Stimulated activated CD4-positive, alpha-beta T cell treated with anti-CD3 and anti-CD28 coated beads, Interleukin-12 subunit alpha, Interleukin-12 subunit beta, amount 100 ng/mL, for 24 hours (primary cell): ENCODE measurements around the gene BRICD5.

ENCODE experiments used
- DNase-seq, 2 experiments: peaks; one replicate each; pipeline ENCODE4 v3.0.0-alpha.2; 2020; ENCODE audit warnings: low read depth in 2 of 2

The BRICD5 gene

DNA sequence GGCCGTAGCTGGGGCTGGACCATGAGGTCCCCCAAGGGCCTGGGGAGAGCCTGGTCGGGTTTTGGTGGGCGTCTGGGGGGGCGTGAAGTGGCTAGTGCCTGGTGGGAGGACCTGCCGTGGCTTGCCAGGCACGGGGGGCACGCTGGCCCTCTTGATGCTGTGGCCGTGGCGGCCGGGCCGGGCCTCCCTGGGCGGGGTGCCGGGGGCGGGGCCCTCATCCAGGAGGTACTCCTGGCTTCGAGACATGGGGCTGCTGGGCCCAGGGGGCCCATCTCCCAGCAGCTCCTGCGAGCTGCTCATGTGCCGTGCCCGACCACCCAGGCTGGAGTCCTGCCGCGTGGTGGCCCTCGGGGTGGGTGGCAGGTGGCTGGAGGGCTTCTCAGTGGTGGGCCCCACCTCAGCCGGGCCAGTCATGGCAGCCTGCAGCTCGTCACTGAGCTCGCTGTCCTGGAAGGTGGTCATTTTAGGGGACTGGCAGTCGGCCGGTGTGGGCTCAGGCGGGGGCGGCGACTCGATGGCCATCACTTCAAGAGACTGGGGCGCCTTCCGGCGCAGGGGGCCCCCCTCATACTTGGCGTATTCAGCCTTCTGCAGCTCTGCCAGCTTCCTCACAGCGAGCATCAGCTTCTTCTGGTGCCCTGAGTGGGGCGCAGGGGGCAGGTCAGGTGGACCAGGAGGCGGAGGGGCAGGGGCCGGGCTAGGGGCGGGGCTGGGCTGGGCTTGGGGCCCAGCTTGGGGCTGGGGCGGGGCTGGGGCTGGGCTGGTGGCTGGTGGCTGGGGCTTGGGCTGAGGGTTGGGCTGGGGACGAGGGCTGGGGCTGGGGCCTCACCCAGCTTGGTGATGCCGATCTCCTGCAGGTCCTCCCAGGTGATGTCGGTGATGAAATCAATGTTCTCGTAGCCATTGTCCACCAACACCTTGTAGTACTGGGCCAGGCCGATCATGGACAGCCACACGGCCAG lies 29.4 kb downstream of the BRICD5 start:
- no peak for DNase-seq

DNA sequence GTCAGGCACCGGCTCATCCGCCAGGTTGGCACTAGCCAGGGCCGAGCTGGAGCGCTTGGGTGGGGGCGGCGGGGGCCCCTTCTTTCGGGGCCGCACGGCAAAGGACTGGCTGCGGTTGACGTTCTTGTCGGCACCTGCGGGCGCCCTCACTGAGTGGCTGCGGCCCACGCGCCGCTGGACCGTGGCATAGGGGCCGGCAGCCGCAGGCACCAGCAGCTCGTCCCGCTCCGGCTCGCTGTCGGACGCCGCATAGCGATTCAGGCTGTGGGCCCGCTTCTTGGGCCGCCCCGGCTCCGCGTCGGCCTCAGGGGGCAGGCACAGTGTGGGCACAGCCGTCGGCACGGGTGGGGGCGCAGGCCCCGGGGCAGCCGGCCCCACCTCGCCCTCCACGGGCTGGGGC lies 30.2 kb downstream of the BRICD5 start:
- DNase-seq: no peak

DNA sequence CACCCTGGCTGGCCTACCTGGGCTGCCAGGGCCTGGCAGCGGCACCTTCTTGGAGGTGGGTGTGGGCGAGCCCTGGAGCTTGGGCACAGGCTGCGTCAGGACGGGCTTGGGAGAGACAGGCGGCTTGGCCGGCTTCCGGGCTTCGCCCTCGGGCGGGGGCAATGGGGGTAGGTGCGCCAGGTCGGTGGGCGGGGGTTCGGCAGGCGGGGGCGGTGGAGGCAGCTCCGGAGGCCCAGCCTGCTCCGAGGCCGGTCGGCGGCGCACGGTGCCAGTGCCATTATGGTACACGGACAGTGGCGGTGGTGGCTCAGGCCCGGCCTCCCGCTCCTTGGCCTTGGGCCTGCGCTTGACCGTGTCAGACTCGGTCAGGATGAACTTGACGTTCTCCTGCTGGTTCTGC lies 31.1 kb downstream of the BRICD5 start:
- no peak for DNase-seq

DNA sequence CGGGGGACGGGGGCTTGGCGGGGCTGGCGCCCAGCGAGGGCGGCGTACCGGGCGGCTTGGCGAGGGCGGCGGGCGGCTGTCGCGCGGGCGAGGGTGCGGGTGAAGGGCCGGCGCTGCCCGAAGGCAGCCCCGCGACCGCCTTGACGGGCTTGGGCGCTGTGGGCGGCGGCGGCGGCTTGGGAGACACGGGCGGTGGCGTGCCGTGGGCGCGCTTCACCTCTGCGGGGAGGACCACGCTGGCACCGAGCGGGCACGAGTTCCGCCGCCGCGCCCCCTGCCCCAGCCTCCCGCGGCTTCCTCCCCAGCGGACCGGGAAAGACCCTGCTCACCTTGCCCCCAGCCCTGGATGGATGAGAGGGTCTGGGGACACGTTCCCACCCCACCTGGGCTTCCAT lies 31.6 kb downstream of the BRICD5 start:
- no peak for DNase-seq

DNA sequence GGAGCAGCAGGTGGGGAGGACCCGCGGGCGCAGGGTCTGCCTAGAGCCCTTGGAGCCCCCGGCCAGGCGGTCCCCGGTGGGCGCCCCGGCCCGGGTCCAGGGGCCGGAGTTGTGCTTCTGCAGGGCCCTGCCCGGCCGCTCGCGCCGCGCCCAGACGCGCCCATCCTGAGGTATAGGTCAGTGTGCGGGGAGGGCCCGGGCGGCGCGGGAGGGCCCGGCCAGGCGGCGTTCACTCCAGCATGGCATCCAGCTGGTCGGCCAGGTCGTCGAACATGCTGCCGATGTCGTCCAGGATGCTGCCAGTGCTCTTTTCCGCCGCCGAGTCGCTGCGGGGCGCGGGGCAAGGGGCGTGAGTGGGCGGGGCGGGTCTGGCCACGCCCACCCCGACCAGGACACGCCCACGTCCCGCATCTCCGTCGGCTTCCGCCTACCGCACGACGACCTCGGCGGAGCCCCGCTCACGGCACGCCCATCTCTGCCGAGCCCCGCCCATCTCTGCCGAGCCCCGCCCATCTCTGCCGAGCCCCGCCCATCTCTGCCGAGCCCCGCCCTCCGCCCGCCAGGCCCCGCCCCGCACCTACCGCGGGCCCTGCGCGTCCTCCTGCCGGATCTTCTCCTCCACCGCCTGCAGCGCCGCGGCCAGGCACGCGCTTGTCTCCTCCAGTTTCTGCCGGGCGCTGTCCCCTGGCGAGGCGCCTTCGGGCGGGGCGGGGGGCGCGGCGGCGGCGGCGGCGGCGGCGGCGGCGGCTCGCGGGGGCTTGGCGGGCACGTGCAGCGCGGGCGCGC lies 32.1 kb downstream of the BRICD5 start:
- DNase-seq: no peak

DNA sequence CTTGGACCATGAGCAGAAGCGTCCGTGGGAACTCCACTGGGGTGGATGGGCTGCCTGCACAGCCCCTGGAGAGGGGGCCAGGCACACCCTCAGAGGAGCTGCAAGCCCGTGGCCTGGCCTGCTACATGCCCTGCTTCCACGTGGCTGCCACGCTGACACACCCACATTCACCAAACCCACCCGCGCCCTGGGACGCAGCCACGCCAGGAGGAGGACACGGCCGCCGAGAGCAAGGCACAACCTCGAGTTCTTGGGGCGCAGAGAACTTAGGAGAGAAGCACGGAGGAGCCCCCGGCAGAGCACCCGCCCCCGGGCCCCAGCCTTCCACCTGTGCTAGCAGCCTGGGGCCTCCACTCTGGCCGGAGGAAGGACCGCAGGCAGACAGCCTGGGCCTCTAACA lies 33.1 kb downstream of the BRICD5 start:
- DNase-seq: no peak

DNA sequence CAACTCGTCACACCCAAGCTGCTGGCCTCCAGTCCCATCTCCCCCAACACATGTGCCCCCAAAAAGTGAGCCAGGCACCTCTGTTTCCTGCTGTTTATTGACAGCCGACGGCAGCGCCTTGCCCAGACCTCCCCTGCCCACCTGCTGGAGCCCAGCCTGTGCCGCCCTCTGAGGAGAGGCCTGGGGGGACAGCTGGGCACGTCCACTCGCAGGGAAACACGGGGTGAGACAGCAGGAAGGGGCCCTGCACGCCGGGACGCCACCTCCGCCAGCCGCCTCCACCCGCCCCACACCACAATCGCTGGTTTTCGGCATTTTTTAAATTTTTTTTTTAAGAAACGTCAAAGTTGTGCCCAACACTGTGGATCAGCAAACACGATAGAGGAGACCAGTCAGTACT lies 33.6 kb downstream of the BRICD5 start:
- DNase-seq: no peak

DNA sequence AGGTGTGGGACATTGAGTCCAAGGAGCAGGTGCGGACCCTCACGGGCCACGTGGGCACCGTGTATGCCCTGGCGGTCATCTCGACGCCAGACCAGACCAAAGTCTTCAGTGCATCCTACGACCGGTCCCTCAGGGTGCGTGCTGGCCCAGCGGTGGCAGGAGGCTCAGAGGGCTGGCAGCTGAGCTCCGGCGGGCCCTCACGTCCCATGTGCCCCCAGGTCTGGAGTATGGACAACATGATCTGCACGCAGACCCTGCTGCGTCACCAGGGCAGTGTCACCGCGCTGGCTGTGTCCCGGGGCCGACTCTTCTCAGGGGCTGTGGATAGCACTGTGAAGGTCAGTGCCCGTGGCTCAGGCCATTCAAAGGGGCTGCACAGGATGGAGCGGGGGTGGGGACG lies 34.6 kb downstream of the BRICD5 start:
- no peak for DNase-seq

DNA sequence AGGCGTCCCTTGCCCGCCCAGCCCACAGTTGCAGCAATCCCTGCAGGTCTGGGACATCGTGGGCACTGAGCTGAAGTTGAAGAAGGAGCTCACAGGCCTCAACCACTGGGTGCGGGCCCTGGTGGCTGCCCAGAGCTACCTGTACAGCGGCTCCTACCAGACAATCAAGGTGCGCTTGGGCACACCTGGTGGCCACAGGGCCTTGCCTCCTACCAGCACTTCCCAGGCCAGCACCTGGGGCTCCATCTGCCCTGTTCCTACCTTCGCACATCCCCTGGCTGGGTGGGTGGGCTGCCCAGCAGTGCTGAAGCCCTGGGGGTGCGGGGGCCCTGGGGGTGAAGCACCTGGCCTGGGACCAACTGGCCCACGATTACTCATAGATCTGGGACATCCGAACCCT lies 35.2 kb downstream of the BRICD5 start:
- no peak for DNase-seq

DNA sequence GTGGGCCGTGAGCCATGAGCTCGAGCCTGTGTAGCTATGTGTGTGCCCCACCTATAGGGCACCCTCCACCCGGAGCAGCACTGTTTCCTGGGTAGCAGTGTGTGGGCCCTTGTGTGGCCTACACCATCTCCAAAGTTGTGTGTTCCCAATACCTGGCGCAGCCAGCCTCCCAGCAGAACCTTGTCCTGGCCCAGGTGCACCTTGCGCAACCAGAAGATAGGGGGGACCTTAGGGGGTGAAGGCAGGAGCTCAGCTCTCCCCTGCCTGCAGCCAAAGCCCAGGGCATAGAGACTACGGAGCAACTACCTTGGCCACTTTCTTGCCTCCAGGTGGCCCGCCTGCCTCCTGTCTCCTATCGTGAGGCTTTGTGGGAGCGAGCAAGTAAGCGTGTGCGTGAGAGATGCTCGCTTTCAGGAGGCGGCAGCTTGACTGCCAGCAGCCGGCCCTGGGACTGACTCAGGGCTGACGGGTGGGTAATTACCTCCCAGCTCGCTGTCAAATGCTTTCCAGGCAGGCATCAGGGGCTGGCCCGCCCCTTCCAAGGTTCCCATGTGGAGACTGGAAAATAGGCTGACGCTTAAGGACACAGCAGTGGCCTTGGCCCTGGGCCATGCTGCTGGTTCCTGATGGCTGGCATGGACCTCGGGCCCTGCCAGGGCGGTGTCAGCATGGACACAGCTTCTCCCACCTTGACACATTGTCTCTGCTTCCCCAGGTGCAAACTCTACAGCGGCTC lies 36.1 kb downstream of the BRICD5 start:
- DNase-seq: no peak

DNA sequence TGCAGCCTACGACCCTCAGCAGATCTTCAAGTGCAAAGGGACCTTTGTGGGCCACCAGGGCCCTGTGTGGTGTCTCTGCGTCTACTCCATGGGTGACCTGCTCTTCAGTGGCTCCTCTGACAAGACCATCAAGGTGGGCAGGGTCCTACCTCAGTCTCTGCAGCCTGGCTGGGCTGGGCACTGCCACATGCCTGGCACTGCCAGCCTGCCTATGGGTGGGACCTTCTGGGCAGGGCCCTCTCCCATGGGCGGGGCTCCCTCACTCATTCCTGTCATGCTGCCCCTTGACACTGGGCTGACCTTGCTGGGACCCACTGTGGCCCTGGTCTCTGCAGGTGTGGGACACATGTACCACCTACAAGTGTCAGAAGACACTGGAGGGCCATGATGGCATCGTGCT lies 36.7 kb downstream of the BRICD5 start:
- no peak for DNase-seq

DNA sequence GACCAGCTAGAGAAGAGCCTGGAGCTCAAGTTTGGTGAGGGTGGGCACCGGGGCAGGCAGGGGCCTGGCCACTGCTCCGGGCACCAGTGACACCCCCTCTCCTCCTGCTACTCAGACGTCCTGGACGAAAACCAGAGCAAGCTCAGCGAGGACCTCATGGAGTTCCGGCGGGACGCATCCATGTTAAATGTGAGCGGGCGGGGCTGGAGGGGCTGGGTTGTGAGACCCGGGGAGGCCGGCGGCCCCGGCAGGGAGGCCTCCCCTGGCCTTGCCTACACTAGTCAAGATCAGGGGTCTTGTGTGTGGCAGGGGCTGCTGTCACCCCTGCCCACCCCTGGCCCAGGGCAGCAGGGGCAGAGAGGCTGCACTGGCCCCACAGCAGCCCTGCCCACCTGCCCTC lies 37.3 kb downstream of the BRICD5 start:
- DNase-seq: no peak

DNA sequence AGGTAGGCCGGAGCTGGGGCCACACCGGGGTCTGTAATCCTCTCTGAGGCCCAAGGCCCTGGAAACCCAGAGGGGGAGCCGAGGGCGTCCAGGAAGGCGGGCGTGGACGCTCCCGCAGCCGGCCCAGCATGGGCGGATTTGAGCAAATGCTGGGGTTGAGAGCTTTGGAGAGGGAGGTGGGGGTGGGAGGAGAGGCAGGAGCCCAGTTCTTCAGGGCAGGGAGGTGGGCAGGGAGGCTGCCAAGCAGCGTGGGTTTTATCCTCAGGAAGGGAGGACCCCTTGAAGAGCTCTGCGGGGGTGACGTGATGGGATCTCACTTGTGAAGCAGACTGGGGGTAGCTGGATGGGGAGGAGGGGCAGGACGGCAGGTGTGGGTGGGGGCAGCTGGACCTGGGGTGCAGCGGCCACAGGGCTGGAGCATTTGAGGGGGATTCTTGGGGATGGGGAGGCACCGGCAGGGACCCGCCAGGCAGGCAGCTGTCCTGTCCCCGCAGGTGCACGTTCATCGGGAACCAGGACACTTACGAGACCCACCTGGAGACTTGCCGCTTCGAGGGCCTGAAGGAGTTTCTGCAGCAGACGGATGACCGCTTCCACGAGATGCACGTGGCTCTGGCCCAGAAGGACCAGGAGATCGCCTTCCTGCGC lies 37.9 kb downstream of the BRICD5 start:
- no peak for DNase-seq

DNA sequence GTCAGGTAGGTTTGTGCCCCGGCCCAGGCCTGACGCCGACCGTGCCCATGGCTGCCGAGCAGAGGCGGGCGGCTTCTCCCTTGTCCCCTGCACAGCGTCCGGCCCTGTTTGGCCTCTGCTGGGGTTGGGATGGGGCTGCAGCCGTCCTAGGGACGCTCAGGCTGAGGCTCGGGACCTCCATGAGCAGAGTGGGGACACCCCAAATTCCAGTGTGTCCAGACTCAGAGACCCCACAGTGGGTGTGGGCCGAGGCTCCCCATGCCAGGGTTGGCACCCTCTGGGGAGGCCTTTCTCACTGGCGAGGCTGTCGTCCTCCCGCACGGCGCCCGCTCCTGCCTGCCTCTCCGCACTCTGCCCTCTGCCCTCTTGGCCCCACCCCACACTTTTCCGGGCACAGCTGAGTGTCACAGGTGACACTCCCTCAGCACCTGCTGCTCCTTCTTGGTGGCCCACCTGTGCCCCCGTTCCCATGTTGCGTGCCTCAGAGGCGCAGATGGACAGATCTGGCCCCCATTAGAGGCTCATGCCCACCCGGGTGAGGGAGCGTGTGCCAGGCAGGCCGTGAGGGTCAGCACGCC lies 39.0 kb downstream of the BRICD5 start:
- no peak for DNase-seq

DNA sequence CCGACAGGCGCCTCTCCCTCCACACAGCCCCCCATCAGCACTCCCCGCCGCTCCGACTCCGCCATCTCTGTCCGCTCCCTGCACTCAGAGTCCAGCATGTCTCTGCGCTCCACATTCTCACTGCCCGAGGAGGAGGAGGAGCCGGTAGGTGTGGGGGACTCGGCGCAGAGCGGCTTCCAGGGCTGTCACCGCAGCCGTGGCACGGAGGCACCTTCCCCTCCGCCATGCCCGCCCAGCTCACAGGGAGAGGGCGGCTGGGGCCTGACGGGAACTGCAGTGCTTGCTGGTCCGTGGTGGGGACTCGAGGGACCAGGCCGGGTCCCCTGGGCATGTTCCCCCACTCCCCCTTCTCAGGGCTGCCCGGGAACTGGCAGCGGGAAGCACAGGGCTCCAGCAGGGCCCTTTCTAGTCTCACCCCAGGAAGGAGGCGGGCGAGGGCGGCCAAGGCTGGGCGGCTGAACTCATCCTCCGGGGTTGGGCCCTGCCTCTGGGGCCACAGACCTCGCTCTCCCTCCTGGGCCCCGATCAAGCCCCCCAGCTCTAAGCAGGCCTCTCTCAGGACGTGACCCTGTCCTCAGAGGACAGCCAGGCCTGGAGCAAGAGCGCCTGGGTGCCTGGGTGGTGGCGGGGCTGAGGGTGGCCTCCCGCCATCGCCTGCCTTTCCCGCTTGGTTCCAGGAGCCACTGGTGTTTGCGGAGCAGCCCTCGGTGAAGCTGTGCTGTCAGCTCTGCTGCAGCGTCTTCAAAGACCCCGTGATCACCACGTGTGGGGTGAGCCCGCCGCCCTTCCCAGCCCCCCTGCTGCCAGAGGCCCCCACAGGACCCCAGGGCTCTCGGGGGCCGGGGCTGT lies 39.9 kb downstream of the BRICD5 start:
- DNase-seq: no peak

DNA sequence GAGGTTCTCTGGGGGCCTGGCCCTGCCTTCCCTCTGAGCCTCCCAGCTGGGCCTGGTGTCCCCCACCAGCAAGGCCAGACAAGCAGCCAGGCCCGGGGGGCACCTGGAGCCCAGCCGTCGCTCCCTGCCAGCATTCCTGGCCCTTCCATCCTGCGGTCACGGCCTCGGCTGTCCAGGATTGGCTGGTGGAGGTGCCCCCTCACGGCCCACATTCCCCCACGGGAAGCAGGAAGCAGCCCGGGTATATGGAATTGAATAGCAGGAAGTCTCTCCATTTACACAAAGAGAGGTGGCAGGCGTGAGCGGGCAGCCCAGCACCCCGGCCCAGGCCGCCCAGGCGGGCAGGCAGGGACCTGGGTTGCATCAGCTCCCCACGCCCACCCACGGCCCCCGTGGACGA lies 40.6 kb downstream of the BRICD5 start:
- no peak for DNase-seq

DNA sequence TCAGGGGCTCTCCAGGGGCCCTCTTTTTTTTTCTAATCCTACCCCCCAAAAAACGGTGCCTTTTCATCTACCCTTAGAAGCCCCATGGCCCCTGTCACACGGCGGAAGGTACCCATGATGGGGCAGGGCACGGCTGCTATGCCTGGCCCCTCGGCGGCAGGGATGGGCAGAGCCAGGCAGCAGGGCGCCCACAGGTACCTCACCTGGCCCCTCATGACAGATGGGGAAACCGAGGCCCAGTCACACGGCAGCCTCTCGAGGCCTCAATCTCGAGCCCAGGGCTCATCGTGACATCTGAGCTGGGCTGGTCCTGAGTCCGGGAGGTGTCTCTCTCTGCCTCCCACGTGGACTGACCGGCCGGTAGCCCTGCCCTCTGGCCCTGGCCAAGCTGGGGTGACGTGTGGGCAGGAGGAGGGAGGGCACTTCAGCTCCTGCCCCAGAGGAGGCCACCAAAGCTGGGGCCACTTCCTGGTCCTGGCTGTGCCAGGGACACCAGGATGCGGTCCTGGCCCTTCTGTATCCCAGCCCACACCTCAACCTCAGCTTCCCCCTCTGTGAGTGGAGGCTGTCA lies 43.5 kb downstream of the BRICD5 start:
- no peak for DNase-seq

DNA sequence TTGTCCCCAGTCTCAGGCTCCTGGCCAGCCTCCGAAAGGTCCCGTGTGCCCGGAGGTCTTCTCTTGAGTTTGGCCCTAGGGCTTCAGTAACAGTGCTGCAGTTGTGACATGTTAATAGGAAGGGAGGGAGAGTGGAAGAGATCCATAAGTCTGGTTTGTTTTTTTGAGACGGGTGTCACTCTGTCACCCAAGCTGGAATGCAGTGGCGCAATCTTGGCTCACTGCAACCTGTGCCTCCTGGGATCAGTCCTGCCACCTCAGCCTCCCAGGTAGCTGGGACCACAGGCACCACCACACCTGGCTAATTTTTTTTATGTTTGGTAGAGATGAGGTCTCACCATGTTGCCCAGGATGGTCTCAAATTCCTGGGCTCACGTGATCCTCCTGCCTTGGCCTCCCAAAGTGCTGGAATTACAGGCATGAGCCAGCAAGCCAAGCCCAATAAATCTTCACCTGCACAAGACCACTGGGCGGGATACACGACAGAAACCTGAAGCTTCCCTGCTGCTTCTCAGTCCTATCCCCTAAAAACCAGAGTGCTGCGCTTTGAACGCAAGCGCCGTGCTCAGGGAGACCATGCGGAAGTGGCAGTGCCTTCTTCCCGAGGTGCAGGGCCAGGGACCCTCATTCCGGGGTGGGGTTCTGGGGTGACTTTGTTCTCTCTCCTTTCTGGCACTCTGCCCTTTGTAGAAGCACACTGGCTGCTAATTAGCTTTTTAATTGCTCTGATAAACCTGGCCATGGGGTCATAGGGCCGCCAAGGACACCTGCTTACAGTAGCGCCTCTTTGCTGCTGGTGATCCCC lies 44.2 kb downstream of the BRICD5 start:
- DNase-seq: no peak

DNA sequence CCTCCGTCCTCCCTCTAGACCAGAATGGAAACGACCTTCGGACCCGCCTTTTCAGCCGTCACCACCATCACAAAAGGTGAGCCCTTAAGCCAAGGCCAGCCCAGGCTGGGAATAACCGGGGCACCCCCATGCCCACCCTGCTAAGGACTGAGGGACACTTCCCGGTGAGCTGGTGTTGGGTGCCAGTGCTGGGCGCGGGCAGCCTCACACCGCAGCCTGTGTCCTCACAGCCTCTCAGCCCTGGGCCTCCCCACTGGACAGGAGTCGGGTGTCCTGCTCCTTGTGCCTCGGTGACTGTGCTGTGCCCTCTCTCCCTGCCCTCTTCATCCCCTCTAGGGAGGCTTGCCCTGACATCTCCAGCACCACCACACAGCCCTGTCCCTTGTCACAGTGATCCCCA lies 44.8 kb downstream of the BRICD5 start:
- no peak for DNase-seq
